ENCODE results near the gene TNFAIP8L3.
"Not testable (repeated sequence)": the region's sequence is repeated elsewhere in the genome, so short reads cannot be mapped to it uniquely, and the experiment has no call there.

The TNFAIP8L3 gene

GRCh38 chr15:51094606-51095569 is at the start of gene TNFAIP8L3:
Gene TNFAIP8L3 (minus strand): TSS chr15:51094906. CDS start chr15:51094595, 311 bp downstream.
- DNase-seq = peak in 1 of 2 experiments; percentile 20

DNA sequence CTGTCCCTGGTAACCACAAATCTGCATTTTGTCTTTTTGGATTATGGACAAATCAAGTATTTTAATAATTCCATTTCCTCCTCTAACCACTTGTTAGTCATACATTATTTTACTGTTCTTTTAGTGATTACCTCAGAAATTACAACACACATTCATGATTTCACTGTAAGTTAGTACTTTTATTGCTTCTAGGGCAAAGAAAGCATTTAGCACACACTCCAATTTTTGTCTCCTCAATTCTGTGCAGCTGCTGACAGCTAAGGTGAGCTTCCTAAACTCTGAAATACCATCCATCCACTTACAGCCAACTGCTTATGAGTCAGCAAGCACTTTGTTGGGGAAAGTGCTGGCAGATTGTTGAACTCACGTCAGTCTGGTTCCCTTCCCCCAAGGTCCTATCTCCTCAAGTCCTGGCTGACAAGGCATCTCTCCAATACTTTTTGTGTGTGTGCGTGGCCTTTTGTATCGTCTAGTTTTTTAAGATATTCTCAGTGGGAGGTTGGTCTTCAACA is 49.4 kb upstream of the TNFAIP8L3 start:
- DNase-seq = no peak

DNA sequence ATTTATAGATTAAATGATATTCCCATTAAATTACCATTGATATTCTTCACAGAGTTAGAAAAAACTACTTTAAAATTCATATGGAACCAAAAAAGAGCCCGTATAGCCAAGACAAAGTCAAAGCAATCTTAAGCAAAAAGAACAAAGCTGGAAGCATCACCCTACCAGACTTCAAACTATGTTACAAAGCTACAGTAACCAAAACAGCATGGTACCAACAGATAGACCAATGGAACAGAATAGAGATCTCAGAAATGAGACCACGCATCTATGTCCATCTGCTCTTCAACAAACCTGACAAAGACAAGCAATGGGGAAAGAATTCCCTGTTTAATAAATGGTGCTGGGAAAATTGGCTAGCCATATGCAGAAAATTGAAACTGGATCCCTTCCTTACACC is 45.6 kb upstream of the TNFAIP8L3 start:
- DNase-seq = not testable (repeated sequence)

DNA sequence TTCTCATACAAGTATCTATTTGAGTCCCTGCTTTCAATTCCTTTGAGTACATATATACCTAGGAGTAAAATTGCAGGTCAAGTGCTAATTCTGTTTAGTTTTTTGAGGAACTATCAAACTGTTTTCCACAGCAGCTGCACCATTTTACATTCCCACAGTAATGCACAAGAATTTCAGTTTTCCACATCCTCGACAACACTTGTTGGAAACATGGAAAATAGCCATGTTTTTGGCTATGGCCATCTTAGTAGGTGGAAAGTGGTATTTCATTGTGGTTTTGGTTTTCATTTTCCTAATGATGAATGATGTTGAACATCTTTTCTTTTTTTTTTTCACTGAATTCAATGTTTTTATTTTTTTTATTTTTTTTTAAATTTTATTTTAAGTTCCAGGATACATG is 44.4 kb upstream of the TNFAIP8L3 start:
- DNase-seq = no peak

GRCh38 chr15:51137880-51138430 is 43.2 kb upstream of the TNFAIP8L3 start:
- no peak for DNase-seq

DNA sequence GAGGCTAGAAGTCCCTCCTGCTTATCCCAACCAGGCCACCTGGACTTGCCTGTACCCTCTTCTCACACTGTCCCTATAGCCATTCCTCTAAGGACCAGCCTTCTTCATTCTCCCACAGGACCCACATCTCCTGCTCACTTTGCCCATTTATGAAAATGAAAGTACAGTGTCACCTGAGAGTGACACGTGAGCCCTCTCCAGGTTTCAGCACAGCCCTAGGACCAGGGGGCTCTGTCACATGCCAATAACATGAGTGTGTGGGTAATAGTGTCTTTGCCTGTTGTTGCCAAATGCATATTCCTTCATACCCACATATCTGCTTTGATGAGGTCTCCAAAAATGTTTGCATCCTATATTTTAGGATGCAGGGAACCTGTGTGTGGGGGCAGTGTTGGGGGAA is 42.3 kb upstream of the TNFAIP8L3 start:
- no peak for DNase-seq

- no peak for DNase-seq
Observed at GRCh38 chr15:51135276-51135675, 40.6 kb upstream of the TNFAIP8L3 start.

- no peak for DNase-seq
Observed at GRCh38 chr15:51134416-51135199, 39.9 kb upstream of the TNFAIP8L3 start.

DNA sequence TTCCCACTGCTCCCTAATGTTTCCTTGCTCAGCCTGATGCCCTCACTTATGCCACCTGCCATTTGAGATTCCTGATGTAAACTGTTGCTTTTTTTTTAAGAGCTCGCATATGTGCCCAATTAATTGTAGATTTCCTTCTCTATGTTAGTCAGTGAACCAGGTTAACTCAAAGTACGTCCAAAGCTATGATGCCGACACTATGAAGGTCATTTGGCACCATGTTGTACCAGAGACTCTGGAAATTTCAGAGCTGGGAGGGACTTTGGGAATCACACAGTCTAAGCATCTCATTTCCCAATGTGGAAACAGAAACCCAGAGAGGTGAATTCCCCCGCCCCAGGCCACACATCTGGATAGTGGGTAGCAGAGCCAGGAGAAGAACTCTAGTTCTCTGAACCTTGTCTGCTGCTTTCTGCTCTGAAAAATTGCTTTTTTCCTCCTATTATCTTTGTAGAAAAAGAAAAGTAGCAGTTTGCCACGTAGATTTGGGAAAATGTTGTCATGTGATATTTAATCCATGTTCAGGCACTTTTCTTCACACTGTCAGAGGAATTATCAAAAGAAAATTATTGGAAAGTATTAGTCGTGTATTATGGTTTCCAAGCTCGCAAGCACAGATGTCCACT is 38.5 kb upstream of the TNFAIP8L3 start:
- DNase-seq = no peak

- peak; percentile 25 to 33 for DNase-seq
Observed at GRCh38 chr15:51132384-51133139, 37.9 kb upstream of the TNFAIP8L3 start.

- DNase-seq = no peak
Observed at GRCh38 chr15:51131596-51132290, 37.0 kb upstream of the TNFAIP8L3 start.

DNA sequence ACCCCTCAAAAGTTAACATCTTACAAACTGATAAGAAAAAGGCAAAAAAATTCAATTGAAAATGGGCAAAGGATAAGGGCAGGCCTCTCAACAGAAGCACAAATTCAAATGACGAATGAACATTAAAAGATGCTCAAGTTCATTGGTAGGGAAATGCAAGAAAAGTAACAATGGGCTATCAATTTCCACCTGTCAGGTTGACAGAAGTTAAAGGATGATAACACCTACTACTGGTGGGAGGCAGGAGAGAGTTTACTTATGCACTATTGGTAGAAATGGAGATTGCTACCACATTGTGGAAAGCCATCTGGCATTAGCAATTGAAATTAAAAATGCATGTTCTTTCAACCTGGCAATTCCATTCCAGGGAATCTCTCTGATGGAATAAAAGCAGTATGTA is 35.6 kb upstream of the TNFAIP8L3 start:
- no peak for DNase-seq

DNA sequence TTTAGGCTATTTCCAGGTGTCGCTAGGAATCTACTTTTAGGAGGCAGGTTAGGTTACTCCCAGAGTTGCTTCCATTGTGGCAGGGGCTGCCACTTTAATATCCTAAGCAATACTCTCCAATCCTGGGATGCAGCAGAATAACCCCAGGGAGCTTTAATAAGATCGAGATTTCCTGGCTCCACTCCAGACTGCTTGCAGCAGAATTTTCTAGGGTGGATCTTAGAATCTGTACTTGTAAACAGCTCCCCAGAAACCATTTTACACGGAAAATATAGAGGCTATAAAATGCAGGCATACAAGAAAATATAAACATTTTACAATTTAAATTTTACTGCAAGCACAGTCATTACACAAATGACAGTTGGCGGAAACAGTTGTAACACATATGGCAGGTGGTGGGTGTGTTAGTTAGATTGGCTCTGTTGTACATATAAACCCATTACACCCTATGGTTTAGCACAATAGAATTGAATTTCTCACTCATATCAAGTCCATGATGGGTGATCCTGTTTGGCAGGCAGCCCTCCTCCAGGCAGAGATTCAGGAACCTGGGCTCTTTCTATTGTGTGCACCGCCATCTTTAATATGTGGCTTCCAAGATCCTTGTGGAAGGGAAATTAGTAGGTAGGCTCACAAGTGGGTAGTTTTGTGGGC is 35.0 kb upstream of the TNFAIP8L3 start:
- peak; percentile 94 to 98 for DNase-seq

- no peak for DNase-seq
Observed at GRCh38 chr15:51128701-51129100, 34.0 kb upstream of the TNFAIP8L3 start.

DNA sequence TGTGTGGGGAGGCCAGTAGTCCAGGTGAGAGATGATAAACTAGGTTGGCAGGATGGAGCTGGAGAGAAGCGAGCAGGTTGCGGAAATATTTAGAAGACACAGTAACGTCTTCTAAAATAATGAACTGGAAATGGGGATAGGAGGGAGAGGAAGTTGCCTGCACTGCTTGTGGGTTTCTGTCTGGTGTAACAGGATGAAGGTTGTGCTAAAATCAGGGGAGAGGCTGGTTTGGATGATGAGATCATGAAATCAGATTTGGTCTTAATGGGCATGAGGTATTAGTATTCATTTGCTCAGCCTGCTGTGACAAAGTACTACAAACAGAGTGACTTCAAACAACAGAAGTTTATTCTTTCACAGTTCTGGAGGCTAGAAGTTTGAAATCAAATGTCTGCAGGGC is 32.1 kb upstream of the TNFAIP8L3 start:
- DNase-seq = no peak

- not testable (repeated sequence) for DNase-seq
Observed at GRCh38 chr15:51123002-51123401, 28.3 kb upstream of the TNFAIP8L3 start.

- no peak for DNase-seq
Observed at GRCh38 chr15:51121631-51122225, 27.0 kb upstream of the TNFAIP8L3 start.

DNA sequence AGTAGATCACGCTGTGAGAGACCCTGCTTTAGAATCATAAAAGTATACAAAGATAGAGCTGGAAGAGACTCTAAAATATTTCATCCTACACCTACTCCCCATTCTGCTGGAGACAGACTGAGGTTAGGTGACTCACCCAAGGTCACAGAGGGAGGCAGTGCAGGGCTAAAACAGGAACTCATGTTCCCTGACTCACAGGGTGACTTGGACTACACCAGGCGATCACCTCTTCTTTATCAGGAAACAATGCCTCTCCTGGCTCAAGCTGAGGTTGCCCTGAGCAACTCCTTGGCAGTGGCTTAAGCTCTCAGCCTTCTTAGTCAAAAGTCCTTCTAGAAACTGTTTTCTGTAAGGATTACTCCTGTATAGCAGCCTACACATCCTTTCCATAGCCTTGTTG is 26.4 kb upstream of the TNFAIP8L3 start:
- no peak for DNase-seq

DNA sequence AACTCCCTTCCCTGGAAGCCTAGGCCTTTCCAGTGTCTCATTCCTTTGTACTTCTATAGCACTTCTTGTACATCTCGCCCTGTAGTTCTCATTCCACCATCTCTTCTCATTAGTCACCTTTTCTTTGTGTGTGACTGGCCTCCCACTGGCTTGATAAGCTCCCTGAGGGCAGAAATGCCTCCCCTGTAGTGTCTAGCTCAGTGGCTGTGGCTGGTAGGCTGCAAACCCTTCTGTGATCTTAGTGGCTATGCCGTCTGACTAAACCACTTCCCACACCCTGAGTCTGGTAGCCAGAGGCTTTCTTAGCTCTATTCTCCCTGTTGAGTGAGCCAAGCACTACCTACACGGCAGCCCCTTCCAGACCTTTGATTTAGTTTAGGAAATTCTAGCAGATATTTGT is 24.4 kb upstream of the TNFAIP8L3 start:
- no peak for DNase-seq

- DNase-seq = no peak
Observed at GRCh38 chr15:51117270-51117669, 22.6 kb upstream of the TNFAIP8L3 start.
